Nucleus accumbens (tissue), 56 donors: Measurements from ENCODE around the gene ZNRF3.

ENCODE experiments used
- DNase-seq, 56 donors: peaks; one replicate each; lab custom pipeline; 2025; lab: John Stamatoyannopoulos, UW

ZNRF3 gene

GRCh38 chr22:29103121-29103520 is 219.7 kb downstream of the ZNRF3 start:
- DNase-seq = no peak

- no peak for DNase-seq
Measured at GRCh38 chr22:29105468-29105867, 222.1 kb downstream of the ZNRF3 start.

GRCh38 chr22:29106839-29107238 is 223.5 kb downstream of the ZNRF3 start:
- no peak for DNase-seq
